Measurements from ENCODE around the gene TBL1X. TPM values are rescaled to one million over a fixed set of nuclear protein-coding genes. Genes with fewer than 3 reads are reported as not detected.

Gene TBL1X
- total and polyA plus RNA-seq, 10 of the 15 experiments (the other 5 are each of a cell fraction or from before 2014, with no cell fraction given) = 4.4 to 26.3 (median 10.6) TPM

GRCh38 chrX:9628779-9629493 is 164.1 kb downstream of the TBL1X start (continued):
- TF ChIP-seq MTA3 (IDR thresholded peaks at IDR 0.05; ENCODE audit: borderline replicate concordance, low read length) (no peak), CREB1 (IDR thresholded peaks at IDR 0.05; ENCODE audit: low read depth) (no peak), HDAC6 (IDR thresholded peaks at IDR 0.05; ENCODE audit: unreplicated experiment) (no peak), SUZ12 (IDR thresholded peaks at IDR 0.05; ENCODE audit: unreplicated experiment) (no peak), ZNF207 (IDR thresholded peaks at IDR 0.05; ENCODE audit: borderline replicate concordance) (no peak), RB1 (IDR thresholded peaks at IDR 0.05; ENCODE audit: borderline replicate concordance) (no peak), ZNF384 (IDR thresholded peaks at IDR 0.05; ENCODE audit: borderline replicate concordance, low read depth, low read length) (no peak), ZNF217 (IDR thresholded peaks at IDR 0.05) (no peak)
- TF ChIP-seq, protein P1, sequence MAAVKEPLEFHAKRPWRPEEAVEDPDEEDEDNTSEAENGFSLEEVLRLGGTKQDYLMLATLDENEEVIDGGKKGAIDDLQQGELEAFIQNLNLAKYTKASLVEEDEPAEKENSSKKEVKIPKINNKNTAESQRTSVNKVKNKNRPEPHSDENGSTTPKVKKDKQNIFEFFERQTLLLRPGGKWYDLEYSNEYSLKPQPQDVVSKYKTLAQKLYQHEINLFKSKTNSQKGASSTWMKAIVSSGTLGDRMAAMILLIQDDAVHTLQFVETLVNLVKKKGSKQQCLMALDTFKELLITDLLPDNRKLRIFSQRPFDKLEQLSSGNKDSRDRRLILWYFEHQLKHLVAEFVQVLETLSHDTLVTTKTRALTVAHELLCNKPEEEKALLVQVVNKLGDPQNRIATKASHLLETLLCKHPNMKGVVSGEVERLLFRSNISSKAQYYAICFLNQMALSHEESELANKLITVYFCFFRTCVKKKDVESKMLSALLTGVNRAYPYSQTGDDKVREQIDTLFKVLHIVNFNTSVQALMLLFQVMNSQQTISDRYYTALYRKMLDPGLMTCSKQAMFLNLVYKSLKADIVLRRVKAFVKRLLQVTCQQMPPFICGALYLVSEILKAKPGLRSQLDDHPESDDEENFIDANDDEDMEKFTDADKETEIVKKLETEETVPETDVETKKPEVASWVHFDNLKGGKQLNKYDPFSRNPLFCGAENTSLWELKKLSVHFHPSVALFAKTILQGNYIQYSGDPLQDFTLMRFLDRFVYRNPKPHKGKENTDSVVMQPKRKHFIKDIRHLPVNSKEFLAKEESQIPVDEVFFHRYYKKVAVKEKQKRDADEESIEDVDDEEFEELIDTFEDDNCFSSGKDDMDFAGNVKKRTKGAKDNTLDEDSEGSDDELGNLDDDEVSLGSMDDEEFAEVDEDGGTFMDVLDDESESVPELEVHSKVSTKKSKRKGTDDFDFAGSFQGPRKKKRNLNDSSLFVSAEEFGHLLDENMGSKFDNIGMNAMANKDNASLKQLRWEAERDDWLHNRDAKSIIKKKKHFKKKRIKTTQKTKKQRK (IDR thresholded peaks at IDR 0.05; ENCODE audit: low read depth, low read length) = no peak
- TF ChIP-seq, protein P2, sequence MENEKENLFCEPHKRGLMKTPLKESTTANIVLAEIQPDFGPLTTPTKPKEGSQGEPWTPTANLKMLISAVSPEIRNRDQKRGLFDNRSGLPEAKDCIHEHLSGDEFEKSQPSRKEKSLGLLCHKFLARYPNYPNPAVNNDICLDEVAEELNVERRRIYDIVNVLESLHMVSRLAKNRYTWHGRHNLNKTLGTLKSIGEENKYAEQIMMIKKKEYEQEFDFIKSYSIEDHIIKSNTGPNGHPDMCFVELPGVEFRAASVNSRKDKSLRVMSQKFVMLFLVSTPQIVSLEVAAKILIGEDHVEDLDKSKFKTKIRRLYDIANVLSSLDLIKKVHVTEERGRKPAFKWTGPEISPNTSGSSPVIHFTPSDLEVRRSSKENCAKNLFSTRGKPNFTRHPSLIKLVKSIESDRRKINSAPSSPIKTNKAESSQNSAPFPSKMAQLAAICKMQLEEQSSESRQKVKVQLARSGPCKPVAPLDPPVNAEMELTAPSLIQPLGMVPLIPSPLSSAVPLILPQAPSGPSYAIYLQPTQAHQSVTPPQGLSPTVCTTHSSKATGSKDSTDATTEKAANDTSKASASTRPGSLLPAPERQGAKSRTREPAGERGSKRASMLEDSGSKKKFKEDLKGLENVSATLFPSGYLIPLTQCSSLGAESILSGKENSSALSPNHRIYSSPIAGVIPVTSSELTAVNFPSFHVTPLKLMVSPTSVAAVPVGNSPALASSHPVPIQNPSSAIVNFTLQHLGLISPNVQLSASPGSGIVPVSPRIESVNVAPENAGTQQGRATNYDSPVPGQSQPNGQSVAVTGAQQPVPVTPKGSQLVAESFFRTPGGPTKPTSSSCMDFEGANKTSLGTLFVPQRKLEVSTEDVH (IDR thresholded peaks at IDR 0.05; ENCODE audit: low read depth, partially characterized antibody) = no peak

Measured in GM12878 (cell line).